ENCODE measurements around the gene MACO1.

Gene MACO1

GRCh38 chr1:25544243-25544764 is 113.6 kb downstream of the MACO1 start:
- DNase-seq, result peak; percentile 26

DNA sequence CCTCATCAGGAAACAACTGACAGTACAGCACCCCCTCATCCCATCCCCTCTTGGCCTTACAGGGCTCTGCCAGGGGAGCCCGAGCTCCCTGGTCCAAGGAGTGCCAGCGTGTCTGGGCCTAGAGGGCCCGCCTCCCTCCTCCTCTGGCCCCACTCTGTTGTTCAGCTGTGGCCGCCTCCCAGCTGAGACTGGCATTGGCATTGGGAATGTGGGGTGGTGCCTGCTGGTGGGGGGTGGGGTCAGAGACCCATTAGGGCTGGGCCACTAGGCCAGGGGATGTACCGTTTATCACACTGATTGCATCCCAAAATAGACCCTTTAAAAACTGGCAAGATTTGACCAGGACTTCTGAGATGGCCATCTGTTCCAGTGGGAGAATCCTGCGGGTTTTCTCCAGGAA is 114.1 kb downstream of the MACO1 start:
- DNase-seq, result no peak

GRCh38 chr1:25545767-25546166 is 115.1 kb downstream of the MACO1 start:
- DNase-seq, result no peak

- no peak for DNase-seq
These were observed 115.5 kb downstream of the MACO1 start for GRCh38 chr1:25546193-25546592.

DNA sequence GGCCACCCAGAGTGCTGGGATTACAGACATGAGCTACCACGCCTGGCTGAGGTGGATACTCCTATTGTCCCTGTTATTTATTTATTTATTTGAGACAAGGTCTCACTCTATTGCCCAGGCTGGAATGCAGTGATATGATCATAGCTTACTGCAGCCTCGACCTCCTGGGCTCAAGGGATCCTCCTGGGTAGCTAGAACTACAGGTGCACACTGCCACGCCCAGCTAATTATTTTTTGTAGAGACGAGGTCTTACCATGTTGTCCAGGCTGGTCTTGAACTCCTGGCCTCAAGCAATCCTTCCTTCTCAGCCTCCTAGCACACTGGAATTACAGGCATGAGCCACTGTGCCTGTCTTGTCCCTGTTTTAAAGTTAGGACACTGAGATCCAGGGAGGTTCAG is 117.9 kb downstream of the MACO1 start:
- no peak for DNase-seq

- peak; percentile 83 for DNase-seq
These were observed 118.8 kb downstream of the MACO1 start for GRCh38 chr1:25549273-25550154.
